SK-N-SH (cell line): ENCODE data around the gene MKRN2. TPM values are rescaled to one million over a fixed set of nuclear protein-coding genes. Genes with fewer than 3 reads are reported as not detected.

Experiments used
- CTCF ChIA-PET: fragments of 300-600, 350-600 bp; formaldehyde crosslinking; extraction: SDS; loops from one replicate; lab custom pipeline; 2021; lab: Yijun Ruan, JAX
- POLR2A ChIA-PET: fragments of 350-600 bp; sonication (Branson Sonifier 250); formaldehyde crosslinking; extraction: SDS; loops from one replicate; lab custom pipeline; 2020; ENCODE audit warnings: antibody characterized with exemption, inconsistent platforms; lab: Yijun Ruan, JAX
- DNase-seq: peaks from one replicate; pipeline ENCODE4 v3.0.0; 2012
- H2AFZ ChIP-seq: fragments of 200-600 bp; sonication (generic); 2 replicates; pipeline ENCODE4 v1.8.1; 2016; ENCODE audit warnings: antibody characterized with exemption, mild to moderate bottlenecking, low read depth
- H3F3A ChIP-seq: fragments of 200-600 bp; sonication (generic); replicated peaks from 2 replicates; pipeline ENCODE3; 2016; ENCODE audit warnings: antibody characterized with exemption, mild to moderate bottlenecking; ENCODE audit not compliant: insufficient read depth
- H3K27ac ChIP-seq, 2 experiments: fragments of 200-500 bp in 1 of 2; fragments of 200-600 bp in 1 of 2; sonication (Bioruptor generic) in 1 of 2; sonication (generic), shearing (Covaris generic) in 1 of 2; 2 replicates each; pipeline versions ENCODE4 v1.5.1 to v1.6.1; 2014 to 2016; ENCODE audit warnings: low read depth in 2 of 2, inconsistent platforms in 1 of 2, low read length in 1 of 2, mild to moderate bottlenecking in 1 of 2, mixed read lengths in 1 of 2
- H3K27me3 ChIP-seq: fragments of 200-600 bp; sonication (generic), shearing (Covaris generic); 2 replicates; pipeline ENCODE4 v1.6.1; 2016; ENCODE audit warnings: mixed run types; ENCODE audit not compliant: insufficient read depth
- H3K36me3 ChIP-seq, 2 experiments: fragments of 200-500 bp in 1 of 2; fragments of 200-600 bp in 1 of 2; sonication (Bioruptor generic) in 1 of 2; sonication (generic) in 1 of 2; replicated peaks in 1 of 2; 2 replicates each; pipeline versions ENCODE3 to v1.5.1; 2014 to 2016; ENCODE audit warnings: low read length in 1 of 2, mild to moderate bottlenecking in 1 of 2; ENCODE audit not compliant: insufficient read depth in 2 of 2, control insufficient read depth in 1 of 2
- H3K4me1 ChIP-seq, 2 experiments: fragments of 200-500 bp in 1 of 2; fragments of 200-600 bp in 1 of 2; sonication (Bioruptor generic) in 1 of 2; sonication (generic), shearing (Covaris generic) in 1 of 2; 2 replicates each; pipeline versions ENCODE4 v1.5.1 to v1.6.1; 2014 to 2016; ENCODE audit warnings: low read depth in 1 of 2, low read length in 1 of 2, mixed run types in 1 of 2; ENCODE audit not compliant: insufficient read depth in 2 of 2, control insufficient read depth in 1 of 2
- H3K4me2 ChIP-seq: fragments of 200-600 bp; sonication (generic), shearing (Covaris generic); 2 replicates; pipeline ENCODE4 v1.6.1; 2017; ENCODE audit warnings: mixed run types
- H3K4me3 ChIP-seq, 2 experiments: fragments of 200-500 bp in 1 of 2; fragments of 200-600 bp in 1 of 2; sonication (Bioruptor generic) in 1 of 2; sonication (generic), shearing (Covaris generic) in 1 of 2; 2 replicates each; pipeline versions ENCODE4 v1.5.1 to v1.8.1; 2014 to 2016; ENCODE audit warnings: low read depth in 2 of 2, inconsistent platforms in 1 of 2, low read length in 1 of 2, mild to moderate bottlenecking in 1 of 2, mixed read lengths in 1 of 2, moderate library complexity in 1 of 2
- H3K79me2 ChIP-seq: fragments of 200-600 bp; sonication (generic); 2 replicates; pipeline ENCODE4 v1.8.1; 2017; ENCODE audit warnings: mild to moderate bottlenecking; ENCODE audit not compliant: insufficient read depth
- H3K9ac ChIP-seq: fragments of 200-600 bp; sonication (generic); 2 replicates; pipeline ENCODE4 v1.6.1; 2017; ENCODE audit warnings: mixed run types
- H3K9me2 ChIP-seq: fragments of 200-600 bp; sonication (generic); 2 replicates; pipeline ENCODE4 v1.6.1; 2017; ENCODE audit warnings: mixed run types
- H3K9me3 ChIP-seq: fragments of 200-600 bp; sonication (generic); 2 replicates; pipeline ENCODE4 v1.6.1; 2017; ENCODE audit warnings: mixed run types, mild to moderate bottlenecking, moderate library complexity
- H4K20me1 ChIP-seq: fragments of 200-600 bp; sonication (generic); 2 replicates; pipeline ENCODE4 v1.6.1; 2017; ENCODE audit warnings: mild to moderate bottlenecking, mixed run types; ENCODE audit not compliant: insufficient read depth
- CTCF ChIP-seq: fragments of 200-600 bp; sonication (generic); IDR thresholded peaks from 2 replicates; pipeline ENCODE4 v1.6.1; 2017; ENCODE audit warnings: antibody characterized with exemption, mild to moderate bottlenecking, moderate library complexity
- EP300 ChIP-seq, 2 experiments: IDR thresholded peaks; 2 replicates each; pipeline versions ENCODE4 v1.4.0 to v1.6.1; 2012; ENCODE audit warnings: borderline replicate concordance in 1 of 2, low read depth in 1 of 2, low read length in 1 of 2
- EZH2phosphoT487 ChIP-seq: fragments of 200-600 bp; sonication (generic); IDR thresholded peaks from 2 replicates; pipeline ENCODE4 v1.6.1; 2017; ENCODE audit warnings: low read depth, mixed run types, mild to moderate bottlenecking, antibody characterized with exemption, moderate library complexity, borderline replicate concordance
- FOSL2 ChIP-seq: IDR thresholded peaks from 2 replicates; pipeline ENCODE4 v1.4.0; 2012; ENCODE audit warnings: low read depth, mild to moderate bottlenecking, moderate library complexity, borderline replicate concordance
- GABPA ChIP-seq: IDR thresholded peaks from 2 replicates; pipeline ENCODE4 v1.4.0; 2012; ENCODE audit warnings: low read depth, mild to moderate bottlenecking
- GATA2 ChIP-seq: sonication (generic); formaldehyde crosslinking; IDR thresholded peaks from 2 replicates; pipeline ENCODE4 v1.5.0; 2020; ENCODE audit warnings: mild to moderate bottlenecking, missing genetic modification reagents
- JUND ChIP-seq: IDR thresholded peaks from 2 replicates; pipeline ENCODE4 v1.4.0; 2012
- PBX3 ChIP-seq: IDR thresholded peaks from 2 replicates; pipeline ENCODE4; 2012
- REST ChIP-seq: IDR thresholded peaks from 2 replicates; pipeline ENCODE4 v1.6.1; 2012; ENCODE audit warnings: mild to moderate bottlenecking, low read depth, low read length, moderate library complexity
- RFX5 ChIP-seq: IDR thresholded peaks from 2 replicates; pipeline ENCODE4 v1.6.1; 2012; ENCODE audit warnings: mild to moderate bottlenecking, improper control_type of control experiment, low read length
- SIN3A ChIP-seq: IDR thresholded peaks from 2 replicates; pipeline ENCODE4 v1.6.1; 2012; ENCODE audit warnings: low read depth, mild to moderate bottlenecking, low read length, moderate library complexity, borderline replicate concordance
- YY1 ChIP-seq: IDR thresholded peaks from 2 replicates; pipeline ENCODE4 v1.4.0; 2012; ENCODE audit warnings: low read depth, mild to moderate bottlenecking
- ZBTB33 ChIP-seq: IDR thresholded peaks from 2 replicates; pipeline ENCODE4 v1.4.0; 2012; ENCODE audit warnings: low read depth, borderline replicate concordance
- WGBS: methylation state at CpG from one replicate; pipeline ENCODE4 v1.1.6; 2017; ENCODE audit warnings: low lambda C conversion rate; 5-methylcytosine and 5-hydroxymethylcytosine counted together
- polyA plus RNA-seq, 3 experiments: library from polyadenylated mRNA; depleted of rRNA; stranded (reverse); fragments of >200 nt; gene quantifications; 2 replicates each; pipeline ENCODE4 v1.2.3, GENCODE V29; 2012

Gene MKRN2
- polyA plus RNA-seq, 1 of the 3 experiments (the other 2 are of a cell fraction), result 29.8 TPM

GRCh38 chr3:12562451-12562850 is 5.6 kb downstream of the MKRN2 start (continued):
- TF ChIP-seq REST (no peak), JUND (no peak), GABPA (no peak)

GRCh38 chr3:12566976-12567375 is 10.1 kb downstream of the MKRN2 start:
- POLR2A ChIA-PET, result no interaction called here
- no peaks in the 10 kb centered on the region for H3K9me3 ChIP-seq
- no peak overlapping the region for H3K4me3 ChIP-seq
- H3F3A ChIP-seq, result no peaks in the 10 kb centered on the region
- no peaks in the 10 kb centered on the region for H3K9me2 ChIP-seq
- DNase-seq, result no peak
- H3K36me3 ChIP-seq, result peaks cover 15 to 45% of the 10 kb centered on the region in 2 experiments
- H3K79me2 ChIP-seq, result peaks cover 74% of the 10 kb centered on the region
- H3K4me2 ChIP-seq, result no peak overlapping the region
- no peak overlapping the region for H2AFZ ChIP-seq
- no peaks in the 10 kb centered on the region for H3K27me3 ChIP-seq
- H4K20me1 ChIP-seq, result peaks cover 41% of the 10 kb centered on the region
- H3K9ac ChIP-seq, result no peak overlapping the region
- CTCF ChIA-PET, result no interaction called here
- TF ChIP-seq PBX3, result no peak
- H3K27ac ChIP-seq, result no peak overlapping the region
- H3K4me1 ChIP-seq, result no peaks in the 10 kb centered on the region

- ChIA-PET CTCF (no interaction called here), POLR2A (no interaction called here)
- 76% methylated on average over 3 of the region's 3 CpGs for whole genome bisulfite sequencing
- H2AFZ ChIP-seq, result no peak overlapping the region
- no peaks in the 10 kb centered on the region for H3K9me3 ChIP-seq
- no peak overlapping the region for H3K9ac ChIP-seq
- no peaks in the 10 kb centered on the region for H3F3A ChIP-seq
- peaks cover 21 to 57% of the 10 kb centered on the region in 2 experiments for H3K36me3 ChIP-seq
- H3K79me2 ChIP-seq, result peaks cover 58% of the 10 kb centered on the region
- H3K27me3 ChIP-seq, result no peaks in the 10 kb centered on the region
- no peaks in the 10 kb centered on the region for H3K9me2 ChIP-seq
- H3K4me3 ChIP-seq, result no peak overlapping the region
- peaks cover 29% of the 10 kb centered on the region for H4K20me1 ChIP-seq
- H3K27ac ChIP-seq, result no peak overlapping the region
- no peaks in the 10 kb centered on the region for H3K4me1 ChIP-seq
- TF ChIP-seq EP300 (IDR thresholded peaks at IDR 0.05; ENCODE audit: borderline replicate concordance in 1 of 2, low read depth in 1 of 2, low read length in 1 of 2) (no peak), ZBTB33 (no peak), GATA2 (CRISPR knock-in tag) (no peak), JUND (no peak), FOSL2 (no peak), RFX5 (no peak), CTCF (no peak), YY1 (no peak), SIN3A (no peak), EZH2phosphoT487 (no peak)
- TF ChIP-seq, all 33 proteins: peak for 0
- no peak overlapping the region for H3K4me2 ChIP-seq
- DNase-seq, result no peak
Observed at GRCh38 chr3:12568747-12569146, 11.9 kb downstream of the MKRN2 start.
